ENCODE measurements around the gene FGF22. TPM values are rescaled to one million over a fixed set of nuclear protein-coding genes. Genes with fewer than 3 reads are reported as not detected.
"Not testable (repeated sequence)": the region's sequence is repeated elsewhere in the genome, so short reads cannot be mapped to it uniquely, and the experiment has no call there.

The FGF22 gene
- total and polyA plus RNA-seq, 3 donors from 2014 or later, result 1.8 to 3.1 (median 2.6) TPM

DNA sequence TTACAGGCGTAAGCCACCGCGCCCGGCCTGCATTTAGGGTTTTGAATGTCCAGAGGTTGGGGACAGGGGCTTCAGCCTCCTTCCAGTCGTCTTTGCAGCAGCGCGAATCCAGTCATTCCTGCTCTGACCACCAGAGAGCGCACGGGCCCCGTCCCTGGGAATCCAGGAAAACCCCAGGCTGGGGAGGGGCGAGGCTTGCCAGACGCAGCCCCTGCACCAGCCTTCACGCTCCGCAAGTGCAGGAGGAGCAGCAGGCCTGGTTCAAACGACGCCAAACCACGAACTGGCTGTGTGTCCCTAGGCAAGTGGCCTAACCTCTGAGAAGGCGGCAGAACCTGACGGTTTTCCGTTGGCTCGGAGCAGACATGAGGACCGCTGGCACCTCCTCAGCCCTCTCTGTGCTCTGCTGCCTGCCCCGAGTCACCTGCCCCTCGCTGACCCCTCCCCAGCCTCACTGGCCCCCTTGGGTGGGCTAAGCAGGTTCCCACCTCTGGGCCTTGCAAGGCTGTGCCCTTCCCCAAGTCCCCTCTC lies 25.3 kb downstream of the FGF22 start:
- DNase-seq, result peak; percentile 83
- Histone ChIP-seq H3K27ac (no peak overlapping the region), H3K4me1 (peaks cover 34% of the 10 kb centered on the region), H3K4me3 (no peak overlapping the region), H3K36me3 (ENCODE audit: low read depth, missing control alignments) (no peaks in the 10 kb centered on the region), H3K9me3 (no peaks in the 10 kb centered on the region), H3K27me3 (no peaks in the 10 kb centered on the region)
- no peak for TF ChIP-seq POLR2A (IDR thresholded peaks at IDR 0.05)
- TF ChIP-seq, protein P1, sequence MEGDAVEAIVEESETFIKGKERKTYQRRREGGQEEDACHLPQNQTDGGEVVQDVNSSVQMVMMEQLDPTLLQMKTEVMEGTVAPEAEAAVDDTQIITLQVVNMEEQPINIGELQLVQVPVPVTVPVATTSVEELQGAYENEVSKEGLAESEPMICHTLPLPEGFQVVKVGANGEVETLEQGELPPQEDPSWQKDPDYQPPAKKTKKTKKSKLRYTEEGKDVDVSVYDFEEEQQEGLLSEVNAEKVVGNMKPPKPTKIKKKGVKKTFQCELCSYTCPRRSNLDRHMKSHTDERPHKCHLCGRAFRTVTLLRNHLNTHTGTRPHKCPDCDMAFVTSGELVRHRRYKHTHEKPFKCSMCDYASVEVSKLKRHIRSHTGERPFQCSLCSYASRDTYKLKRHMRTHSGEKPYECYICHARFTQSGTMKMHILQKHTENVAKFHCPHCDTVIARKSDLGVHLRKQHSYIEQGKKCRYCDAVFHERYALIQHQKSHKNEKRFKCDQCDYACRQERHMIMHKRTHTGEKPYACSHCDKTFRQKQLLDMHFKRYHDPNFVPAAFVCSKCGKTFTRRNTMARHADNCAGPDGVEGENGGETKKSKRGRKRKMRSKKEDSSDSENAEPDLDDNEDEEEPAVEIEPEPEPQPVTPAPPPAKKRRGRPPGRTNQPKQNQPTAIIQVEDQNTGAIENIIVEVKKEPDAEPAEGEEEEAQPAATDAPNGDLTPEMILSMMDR (IDR thresholded peaks at IDR 0.05), result peak; percentile 82 to 96 (median 90)
- intact Hi-C loops (cut with DNase I; ENCODE audit: low total_unique reads), result loop anchor here (5.0 kb wide), 1 partner anchor 67 kb away; no protein-coding TSS in a partner anchor
- WGBS, 2 donors, result 28 to 36% methylated on average over 24 of the region's 24 CpGs

GRCh38 chr19:666985-667573 lies 27.4 kb downstream of the FGF22 start:
- 88 to 90% methylated on average over 16 to 35 of the region's 38 CpGs for WGBS, 2 donors
- intact Hi-C loops (cut with DNase I; ENCODE audit: low total_unique reads), result loop anchor here (5.0 kb wide), 1 partner anchor 65 kb away; no protein-coding TSS in a partner anchor
- not testable (repeated sequence) for H3K4me3 ChIP-seq

GRCh38 chr19:668675-669434 lies 29.2 kb downstream of the FGF22 start:
- intact Hi-C loops (cut with DNase I; ENCODE audit: low total_unique reads), result loop anchor here (5.0 kb wide), 1 partner anchor 63 kb away; no protein-coding TSS in a partner anchor
- WGBS, 2 donors, result 67 to 75% methylated on average over 12 of the region's 12 CpGs
- not testable (repeated sequence) for DNase-seq

More at GRCh38 chr19:666985-667573, 27.4 kb downstream of the FGF22 start:
- not testable (repeated sequence) for DNase-seq; H3K27ac ChIP-seq; H3K27me3 ChIP-seq; H3K36me3 ChIP-seq (ENCODE audit: low read depth, missing control alignments); H3K9me3 ChIP-seq
- H3K4me1 ChIP-seq, result peaks cover 13% of the 10 kb centered on the region

GRCh38 chr19:670609-671075 lies 31.0 kb downstream of the FGF22 start:
- Histone ChIP-seq H3K27me3 (no peaks in the 10 kb centered on the region), H3K4me1 (peaks cover 21% of the 10 kb centered on the region), H3K36me3 (ENCODE audit: low read depth, missing control alignments) (no peaks in the 10 kb centered on the region), H3K4me3 (no peak overlapping the region), H3K27ac (no peak overlapping the region), H3K9me3 (no peaks in the 10 kb centered on the region)
- TF ChIP-seq, protein P1 (IDR thresholded peaks at IDR 0.05), result no peak
- no peak for TF ChIP-seq POLR2A (IDR thresholded peaks at IDR 0.05)
- DNase-seq, result no peak
- WGBS, 2 donors, result 67 to 89% methylated on average over 5 to 9 of the region's 9 CpGs
- intact Hi-C loops (cut with DNase I; ENCODE audit: low total_unique reads), result no loop called here

More at GRCh38 chr19:668675-669434, 29.2 kb downstream of the FGF22 start:
- H3K9me3 ChIP-seq; H3K4me3 ChIP-seq; H3K4me1 ChIP-seq; H3K27me3 ChIP-seq; H3K27ac ChIP-seq; H3K36me3 ChIP-seq (ENCODE audit: low read depth, missing control alignments): not testable (repeated sequence)

- no peaks in the 10 kb centered on the region for H3K36me3 ChIP-seq (ENCODE audit: low read depth, missing control alignments)
- TF ChIP-seq POLR2A (IDR thresholded peaks at IDR 0.05), result no peak
- TF ChIP-seq, protein P1 (IDR thresholded peaks at IDR 0.05), result no peak
- no peak overlapping the region for H3K4me3 ChIP-seq
- WGBS, 2 donors, result 27 to 45% methylated on average over 31 to 38 of the region's 38 CpGs
- DNase-seq, result peak; percentile 62
- H3K9me3 ChIP-seq, result no peaks in the 10 kb centered on the region
- intact Hi-C loops (cut with DNase I; ENCODE audit: low total_unique reads), result no loop called here
- no peaks in the 10 kb centered on the region for H3K27me3 ChIP-seq
- H3K27ac ChIP-seq, result peak overlapping the region; percentile 44 to 86
- H3K4me1 ChIP-seq, result peaks cover 43% of the 10 kb centered on the region
Observed at GRCh38 chr19:674282-675151, 34.8 kb downstream of the FGF22 start.
